SK-N-DZ (cell line): ENCODE results near the gene PRRT1B. TPM values are rescaled to one million over a fixed set of nuclear protein-coding genes. Genes with fewer than 3 reads are reported as not detected.
"Not testable (repeated sequence)": the region's sequence is repeated elsewhere in the genome, so short reads cannot be mapped to it uniquely, and the experiment has no call there.

Experiments used
- DNase-seq: peaks from one replicate; pipeline ENCODE4 v3.0.0-alpha.2; 2015; ENCODE audit warnings: low spot score
- polyA plus RNA-seq, 2 experiments: library from polyadenylated mRNA; depleted of rRNA; stranded (reverse); fragments of >200 nt; gene quantifications; 2 replicates each; pipeline ENCODE4 v1.2.3, GENCODE V29; 2014

The PRRT1B gene
- polyA plus RNA-seq (2014; cell fraction: cytosol; rRNA removed): not detected in 2 replicates
- not detected in 2 replicates for polyA plus RNA-seq (2014; cell fraction: nucleus; rRNA removed)

GRCh38 chr9:131545003-131545785 is at the start of gene PRRT1B:
Gene PRRT1B, plus strand, starts transcription at chr9:131545523. Its CDS starts 93 bp downstream, at chr9:131545616.
- no peak for DNase-seq

GRCh38 chr9:131495785-131496184 is 49.5 kb upstream of the PRRT1B start:
- DNase-seq: no peak

- no peak for DNase-seq
Measured at GRCh38 chr9:131496844-131497405, 48.4 kb upstream of the PRRT1B start.

GRCh38 chr9:131499254-131499767 is 46.0 kb upstream of the PRRT1B start:
- DNase-seq: no peak

- DNase-seq: no peak
Measured at GRCh38 chr9:131500377-131500776, 44.9 kb upstream of the PRRT1B start.

- DNase-seq: no peak
Measured at GRCh38 chr9:131500939-131501541, 44.3 kb upstream of the PRRT1B start.

- peak; percentile 88 for DNase-seq
Measured at GRCh38 chr9:131502781-131503625, 42.3 kb upstream of the PRRT1B start, which contains the start of gene POMT1. Gene POMT1, plus strand, starts transcription at chr9:131502918. Its CDS starts 1,301 bp downstream, at chr9:131504219.

GRCh38 chr9:131503626-131504465 is 41.5 kb upstream of the PRRT1B start:
- DNase-seq: peak; percentile 27

- DNase-seq: no peak
Measured at GRCh38 chr9:131505012-131505411, 40.3 kb upstream of the PRRT1B start.

GRCh38 chr9:131511416-131511815 is 33.9 kb upstream of the PRRT1B start:
- DNase-seq: no peak

- no peak for DNase-seq
Measured at GRCh38 chr9:131511880-131512279, 33.4 kb upstream of the PRRT1B start.

- no peak for DNase-seq
Measured at GRCh38 chr9:131513177-131513576, 32.1 kb upstream of the PRRT1B start.

GRCh38 chr9:131515559-131516031 is 29.7 kb upstream of the PRRT1B start:
- DNase-seq: not testable (repeated sequence)

- DNase-seq: no peak
Measured at GRCh38 chr9:131516100-131516499, 29.2 kb upstream of the PRRT1B start.

- DNase-seq: no peak
Measured at GRCh38 chr9:131516930-131517329, 28.4 kb upstream of the PRRT1B start.

- no peak for DNase-seq
Measured at GRCh38 chr9:131517761-131518190, 27.5 kb upstream of the PRRT1B start.

GRCh38 chr9:131518553-131518952 is 26.8 kb upstream of the PRRT1B start:
- no peak for DNase-seq

- DNase-seq: no peak
Measured at GRCh38 chr9:131520503-131520902, 24.8 kb upstream of the PRRT1B start.

- no peak for DNase-seq
Measured at GRCh38 chr9:131521203-131521602, 24.1 kb upstream of the PRRT1B start.

GRCh38 chr9:131521822-131522221 is 23.5 kb upstream of the PRRT1B start:
- DNase-seq: no peak
